HG02885 (cell line): Measurements from ENCODE around the gene ASH1L.
"Not testable (repeated sequence)": the region's sequence is repeated elsewhere in the genome, so short reads cannot be mapped to it uniquely, and the experiment has no call there.

Source experiments
- ATAC-seq: cut with Tn5 transposase; IDR thresholded peaks from one replicate; pipeline ENCODE4 v1.9.1; 2021; ENCODE audit warnings: mild to moderate bottlenecking; ENCODE audit not compliant: unreplicated experiment, poor library complexity

ASH1L gene

GRCh38 chr1:155562581-155563376 is at the start of gene ASH1L:
TSS of gene ASH1L (minus strand) at chr1:155562803. CDS start at chr1:155521519, 41,284 bp downstream.
- ATAC-seq, result peak; percentile 71

DNA sequence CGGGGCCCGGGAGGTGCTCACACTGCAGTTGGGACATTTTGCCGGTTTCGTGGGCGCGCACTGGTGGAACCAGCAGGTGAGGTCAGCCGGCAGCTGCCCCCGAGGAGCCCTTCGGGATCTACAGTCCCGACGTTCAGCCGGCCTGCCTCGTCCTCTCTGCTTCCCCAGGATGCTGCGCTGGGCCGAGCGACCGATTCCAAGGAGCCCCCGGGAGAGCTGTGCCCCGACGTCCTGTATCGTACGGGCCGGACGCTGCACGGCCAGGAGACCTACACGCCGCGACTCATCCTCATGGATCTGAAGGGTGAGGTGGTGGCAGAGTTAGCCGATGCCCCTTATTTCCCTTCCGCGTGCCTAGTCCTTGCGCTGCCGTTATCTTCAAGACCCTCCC is 47.6 kb upstream of the ASH1L start:
- not testable (repeated sequence) for ATAC-seq

- peak; percentile 95 for ATAC-seq
These were observed 47.1 kb upstream of the ASH1L start, which contains the start of gene MSTO1 for GRCh38 chr1:155609515-155610256. TSS of gene MSTO1 (plus strand) at chr1:155610218. CDS start at chr1:155610249, 31 bp downstream.

GRCh38 chr1:155608888-155609225 is 46.3 kb upstream of the ASH1L start:
- ATAC-seq, result no peak

GRCh38 chr1:155607708-155608107 is 45.1 kb upstream of the ASH1L start:
- ATAC-seq, result no peak

DNA sequence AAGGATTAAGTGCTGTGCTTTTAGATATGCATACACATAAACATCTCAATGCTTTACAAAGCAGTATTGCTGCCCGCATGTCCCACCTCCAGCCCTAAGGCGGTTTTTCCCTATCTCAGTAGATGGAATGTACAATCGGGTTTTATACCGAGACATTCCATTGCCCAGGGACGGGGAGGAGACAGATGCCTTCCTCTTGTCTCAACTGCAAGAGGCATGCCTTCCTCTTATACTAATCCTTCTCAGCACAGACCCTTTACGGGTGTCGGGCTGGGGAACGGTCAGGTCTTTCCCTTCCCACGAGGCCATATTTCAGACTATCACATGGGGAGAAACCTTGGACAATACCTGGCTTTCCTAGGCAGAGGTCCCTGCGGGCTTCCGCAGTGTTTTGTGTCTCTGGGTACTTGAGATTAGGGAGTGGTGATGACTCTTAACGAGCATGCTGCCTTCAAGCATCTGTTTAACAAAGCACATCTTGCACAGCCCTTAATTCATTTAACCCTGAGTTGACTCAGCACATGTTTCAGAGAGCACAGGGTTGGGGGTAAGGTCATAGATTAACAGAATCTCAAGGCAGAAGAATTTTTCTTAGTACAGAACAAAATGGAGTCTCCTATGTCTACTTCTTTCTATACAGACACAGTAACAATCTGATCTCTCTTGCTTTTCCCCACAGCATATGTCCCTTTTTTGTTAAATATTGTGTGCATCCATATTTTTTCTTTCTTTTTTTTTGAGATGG is 37.4 kb upstream of the ASH1L start:
- ATAC-seq, result not testable (repeated sequence)

DNA sequence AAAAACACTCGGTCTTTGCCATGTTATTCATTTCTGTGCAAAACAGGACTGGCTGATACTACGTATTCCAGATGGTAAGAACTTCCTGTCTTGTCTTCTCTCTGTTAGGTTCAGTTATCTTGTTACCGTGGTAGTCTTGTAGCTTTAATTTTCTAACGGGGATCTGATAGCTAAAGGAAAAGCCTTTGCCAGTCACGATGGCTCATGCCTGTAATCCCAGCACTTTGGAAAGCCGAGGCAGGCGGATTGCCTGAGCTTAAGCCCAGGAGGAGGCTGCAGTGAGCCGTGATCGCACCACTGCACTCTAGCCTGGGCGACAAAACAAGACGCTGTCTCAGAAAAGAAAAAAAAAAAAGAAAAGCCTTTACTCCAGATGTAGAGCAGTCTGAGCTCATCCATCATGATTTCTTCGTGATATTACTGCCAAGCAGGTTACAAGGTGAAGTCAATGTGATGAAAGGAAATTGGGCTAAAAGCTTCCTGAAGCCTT is 36.3 kb upstream of the ASH1L start:
- no peak for ATAC-seq

DNA sequence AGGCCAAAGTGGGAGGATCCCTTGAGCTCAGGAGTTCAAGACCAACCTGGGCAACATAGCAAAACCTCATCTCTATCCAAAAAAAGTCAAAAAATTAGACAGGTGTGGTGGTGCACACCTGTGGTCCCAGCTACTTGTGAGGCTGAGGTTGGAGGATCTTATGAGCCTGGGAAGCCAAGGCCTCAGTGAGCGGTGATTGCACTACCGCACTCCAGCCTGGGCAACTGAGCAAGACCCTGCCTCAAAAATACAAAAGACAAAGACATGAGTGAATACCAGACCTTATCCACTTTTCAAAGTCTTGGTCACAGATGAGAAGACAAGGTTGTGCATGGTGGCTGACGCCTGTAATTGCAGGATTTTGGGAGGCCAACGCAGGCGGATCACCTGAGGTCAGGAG is 34.3 kb upstream of the ASH1L start:
- no peak for ATAC-seq

GRCh38 chr1:155595877-155596474 is 33.4 kb upstream of the ASH1L start:
- ATAC-seq, result not testable (repeated sequence)

DNA sequence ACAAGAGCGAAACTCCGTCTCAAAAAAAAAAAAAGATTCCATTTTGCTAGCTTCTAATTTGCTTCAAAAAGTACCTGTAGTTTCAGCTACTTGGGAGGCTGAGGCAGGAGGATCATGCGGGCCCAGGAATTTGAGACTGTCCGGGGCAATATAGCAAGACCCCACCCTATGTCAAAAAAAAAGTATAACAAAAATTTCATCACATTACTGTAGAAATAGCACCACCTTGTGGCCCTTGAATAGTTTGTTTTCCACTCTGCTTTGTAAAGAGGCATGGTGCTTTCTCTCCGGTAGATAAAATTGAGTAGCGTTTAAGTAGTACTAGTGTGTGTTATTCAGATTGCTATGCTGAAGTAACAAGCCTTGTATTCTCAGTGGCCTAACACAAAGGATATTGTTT is 29.2 kb upstream of the ASH1L start:
- no peak for ATAC-seq

DNA sequence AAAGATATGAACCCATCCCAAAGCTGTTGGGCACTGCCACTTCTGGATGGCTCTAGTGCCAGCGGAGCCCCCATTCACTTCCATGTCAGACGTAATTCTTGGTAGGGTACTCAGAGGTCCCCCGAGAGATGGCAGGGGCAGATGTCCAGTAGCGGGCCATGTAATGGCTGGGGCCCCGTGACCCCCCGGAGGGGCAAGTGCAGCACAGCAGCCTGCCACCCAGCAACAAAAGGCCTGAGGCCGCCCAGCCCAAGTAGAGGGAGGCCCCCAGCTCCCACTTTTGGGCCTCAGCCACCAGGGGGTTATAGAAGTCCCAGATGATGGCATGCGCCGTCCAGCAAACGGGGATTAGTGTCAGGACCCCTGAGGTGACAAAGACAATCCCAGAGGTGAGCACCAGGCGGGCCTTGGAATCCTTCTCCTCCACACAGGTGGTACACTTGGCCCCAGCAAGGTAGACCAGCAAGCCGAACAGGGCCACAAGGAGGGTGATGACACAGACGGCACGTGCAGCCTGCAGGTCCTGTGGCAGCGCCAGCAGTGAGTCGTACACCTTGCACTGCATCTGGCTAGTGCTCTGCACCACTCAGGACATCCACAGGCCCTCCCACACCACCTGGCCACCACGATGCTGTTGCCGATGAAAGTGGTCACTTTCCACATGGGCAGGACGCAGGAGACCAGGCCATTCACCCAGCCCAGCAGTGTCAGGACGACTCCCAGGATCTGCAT is 28.1 kb upstream of the ASH1L start:
- not testable (repeated sequence) for ATAC-seq

DNA sequence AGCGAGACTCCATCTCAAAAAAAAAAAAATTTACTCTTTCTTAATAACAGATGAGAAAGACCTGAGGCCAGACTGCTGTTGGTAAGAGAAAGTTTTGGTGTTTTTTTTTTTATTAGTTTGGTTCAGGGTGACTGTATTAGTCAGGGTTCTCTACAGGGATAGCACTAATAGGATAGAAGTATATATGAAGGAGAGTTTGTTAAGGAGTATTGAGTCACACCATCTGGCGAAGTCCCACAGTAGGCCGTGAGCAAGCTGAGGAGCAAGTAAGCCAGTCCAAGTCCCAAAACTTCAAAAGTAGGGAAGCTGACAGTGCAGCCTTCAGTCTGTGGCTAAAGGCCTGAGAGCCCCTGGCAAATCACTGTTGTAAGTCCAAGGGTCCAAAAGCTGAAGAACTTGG is 26.7 kb upstream of the ASH1L start:
- not testable (repeated sequence) for ATAC-seq

GRCh38 chr1:155583846-155584245 is 21.2 kb upstream of the ASH1L start:
- not testable (repeated sequence) for ATAC-seq

DNA sequence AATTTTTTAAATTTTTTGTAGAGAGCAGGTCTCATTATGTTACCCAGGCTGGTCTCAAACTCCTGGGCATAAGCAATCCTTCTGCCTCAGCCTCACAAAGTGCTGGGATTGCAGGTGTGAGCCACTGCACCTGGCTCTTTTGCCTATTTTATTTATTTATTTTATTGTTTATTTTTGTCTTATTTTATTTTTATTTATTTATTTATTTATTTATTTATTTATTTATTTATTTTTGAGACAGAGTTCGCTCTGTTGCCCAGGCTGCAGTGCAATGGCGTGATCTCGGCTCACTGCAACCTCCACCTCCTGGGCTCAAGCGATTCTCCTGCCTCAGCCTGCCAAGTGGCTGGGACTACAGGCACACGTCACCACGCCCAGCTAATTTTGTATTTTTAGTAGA is 13.0 kb upstream of the ASH1L start:
- not testable (repeated sequence) for ATAC-seq

DNA sequence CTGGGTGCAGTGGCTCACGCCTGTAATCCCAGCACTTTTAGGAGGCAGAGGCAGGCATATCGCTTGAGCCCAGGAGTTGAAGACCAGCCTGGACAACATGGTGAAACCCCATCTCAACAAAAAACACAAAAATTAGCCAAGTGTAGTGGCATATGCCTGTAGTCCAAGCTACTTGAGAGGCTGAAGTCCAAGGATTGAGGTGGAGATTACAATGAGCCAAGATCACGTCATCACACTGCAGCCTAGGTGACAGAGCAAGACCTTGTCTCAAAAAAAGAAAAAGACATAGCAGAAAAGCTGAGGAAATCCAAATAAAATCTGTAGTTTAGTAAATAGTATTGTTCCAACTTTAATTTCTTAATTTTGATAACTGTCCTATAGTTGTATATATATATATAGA is 11.5 kb upstream of the ASH1L start:
- ATAC-seq, result no peak

DNA sequence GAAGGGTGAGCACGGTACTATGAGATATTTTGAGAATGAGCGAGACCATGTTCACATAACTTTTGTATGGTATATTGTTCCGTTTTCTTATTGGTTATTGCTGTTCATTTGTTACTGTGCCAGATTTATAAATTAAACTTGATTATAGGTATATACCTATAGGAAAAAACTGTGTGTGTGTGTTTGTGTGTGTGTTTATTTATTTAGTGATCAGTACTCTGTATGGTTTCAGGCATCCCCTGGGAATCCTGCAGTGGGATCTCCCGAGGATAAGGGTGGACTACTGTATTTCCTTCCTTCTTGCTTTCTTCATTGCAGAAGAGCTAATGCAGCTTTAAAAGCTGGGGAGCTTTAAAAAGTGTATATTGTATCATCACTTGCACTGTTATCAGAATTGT is 8.0 kb upstream of the ASH1L start:
- no peak for ATAC-seq

- ATAC-seq, result no peak
These were observed 7.5 kb upstream of the ASH1L start for GRCh38 chr1:155569988-155570592.

DNA sequence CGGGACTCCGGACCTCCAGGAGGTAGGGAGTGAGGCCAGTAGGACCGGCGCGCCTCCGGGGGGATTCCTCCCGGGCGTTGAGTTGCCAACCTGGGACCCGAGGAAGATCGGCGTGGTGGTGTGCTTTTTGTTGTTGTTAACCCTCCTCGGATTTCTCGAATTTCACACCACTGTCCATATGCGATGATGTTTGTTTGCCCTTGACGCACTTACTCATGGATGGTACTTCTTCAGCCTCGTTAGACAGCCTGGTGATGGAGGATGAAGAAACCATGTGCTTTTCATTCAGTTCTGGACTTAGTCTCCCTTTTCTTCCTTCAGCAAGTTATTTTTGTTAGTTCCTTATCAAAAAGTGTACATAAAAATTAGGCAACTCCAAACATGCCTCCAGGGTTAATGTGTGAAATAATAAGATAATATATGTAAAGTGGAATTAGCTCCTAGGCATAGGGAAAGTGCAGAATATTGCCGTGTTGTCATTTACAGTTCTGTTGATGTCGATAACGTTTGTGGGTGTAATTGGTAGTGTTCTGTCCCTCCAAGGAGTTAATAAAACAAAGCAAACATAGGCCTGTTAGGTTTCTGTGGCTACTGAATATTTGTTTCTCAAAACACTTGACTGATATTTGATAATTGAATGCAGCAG is 897 bp upstream of the ASH1L start:
- not testable (repeated sequence) for ATAC-seq
